ENCODE data around the gene ZNF19. TPM values are rescaled to one million over a fixed set of nuclear protein-coding genes. Genes with fewer than 3 reads are reported as not detected.

Gene ZNF19
- total RNA-seq, 1 experiment from 2014 or later = 4.7 TPM

GRCh38 chr16:71425746-71426068 is 63.4 kb downstream of the ZNF19 start:
- H3K27ac ChIP-seq (ENCODE audit: insufficient read length, low read depth, low read length) = no peak overlapping the region
- H4K91ac ChIP-seq (ENCODE audit: insufficient read length, low read depth, low read length) = no peak overlapping the region
- no peak overlapping the region; a peak in 1 of 7 replicates for H3K27ac Mint-ChIP-seq
- H3K23ac ChIP-seq (ENCODE audit: insufficient read length, low read depth, low read length) = no peak overlapping the region
- H4K5ac ChIP-seq (ENCODE audit: insufficient read length, low read depth, low read length) = no peak overlapping the region
- H3K23me2 ChIP-seq (ENCODE audit: insufficient read length, low read depth, low read length, poor library complexity, severe bottlenecking) = no peaks in the 10 kb centered on the region
- TF ChIP-seq CTCF (conservative IDR thresholded peaks at IDR 0.05) = no peak
- H3K18ac ChIP-seq (ENCODE audit: insufficient read length, low read depth, low read length) = peak overlapping the region; percentile 34
- no peaks in the 10 kb centered on the region for H3K4me1 ChIP-seq (ENCODE audit: insufficient read depth, low read length)
- no CpG with 5 or more reads among the region's 18 CpGs for WGBS (ENCODE audit: extremely low coverage, insufficient read length, low lambda C conversion rate)
- H4K8ac ChIP-seq (replicated peaks; ENCODE audit: insufficient read length, low read depth, low read length) = no peak overlapping the region
- H3K79me2 ChIP-seq (ENCODE audit: insufficient read depth, low read length) = no peaks in the 10 kb centered on the region
- H2BK120ac ChIP-seq (ENCODE audit: low read depth, low read length, poor library complexity, severe bottlenecking) = no peak overlapping the region
- H3K4me3 Mint-ChIP-seq = peak overlapping the region; percentile 82 to 90
- no peak overlapping the region for H3T11ph ChIP-seq (ENCODE audit: low read length)
- H3K9ac ChIP-seq (ENCODE audit: extremely low read depth, insufficient read length, low read length) = no peak overlapping the region
- no peak overlapping the region for H2BK5ac ChIP-seq (ENCODE audit: insufficient read length, low read length)
- no peak overlapping the region for H2BK12ac ChIP-seq (ENCODE audit: insufficient read length, low read depth, low read length)
- H2BK15ac ChIP-seq (ENCODE audit: low read depth, low read length) = no peak overlapping the region
- H3K27me3 ChIP-seq (ENCODE audit: insufficient read depth, low read length) = no peaks in the 10 kb centered on the region
- no peaks in the 10 kb centered on the region for H3K9me3 ChIP-seq (ENCODE audit: control insufficient read depth, low read depth, low read length)
- H3K36me3 Mint-ChIP-seq (ENCODE audit: insufficient read depth in 1 of 3, low read depth in 3 of 3) = peaks cover 0 to 2% (median 0%) of the 10 kb centered on the region in 3 experiments; a peak in 1 of 7 replicates
- no peak overlapping the region for H3K4ac ChIP-seq (ENCODE audit: low read depth, low read length)
- H2AK5ac ChIP-seq (ENCODE audit: insufficient read length, low read length) = no peak overlapping the region
- no peak for DNase-seq
- no peaks in the 10 kb centered on the region for H3K79me1 ChIP-seq (ENCODE audit: insufficient read depth, low read depth, low read length, poor library complexity, severe bottlenecking)
- H3K56ac ChIP-seq (ENCODE audit: insufficient read length, low read depth, low read length) = no peak overlapping the region
- H3K9me3 Mint-ChIP-seq = peaks cover 0 to 4% of the 10 kb centered on the region in 2 experiments; a peak in 2 of 5 replicates
- peaks cover 53% of the 10 kb centered on the region for H3K27me3 Mint-ChIP-seq (ENCODE audit: low read depth)
- peaks cover 15 to 19% of the 10 kb centered on the region in 2 experiments for H3K4me1 Mint-ChIP-seq
- H2AFZ ChIP-seq (ENCODE audit: low read length) = no peak overlapping the region
- H3K14ac ChIP-seq (ENCODE audit: insufficient read depth, low read length) = peak overlapping the region; percentile 81; the same call in 1 of the 2 replicates
- peak overlapping the region; percentile 25 for H3K4me2 ChIP-seq (ENCODE audit: insufficient read depth, insufficient read length, low read length)
- no peak overlapping the region for H2BK20ac ChIP-seq (ENCODE audit: low read depth, low read length, poor library complexity, severe bottlenecking)
- no peaks in the 10 kb centered on the region for H4K20me1 ChIP-seq (ENCODE audit: control insufficient read depth, insufficient read depth, insufficient read length)

Data from H9 (cell line).